ENCODE data around the gene CCDC30. TPM values are rescaled to one million over a fixed set of nuclear protein-coding genes. Genes with fewer than 3 reads are reported as not detected.

Gene CCDC30
- total RNA-seq, 6 donors from 2014 or later: 4.4 to 40.9 (median 8.2) TPM

- DNase-seq: no peak
- no peak for ATAC-seq (ENCODE audit: low FRiP score in 2 of 2)
- no peaks in the 10 kb centered on the region for H3K27me3 ChIP-seq
- H3K4me3 ChIP-seq: no peak overlapping the region
- TF ChIP-seq, protein P1, sequence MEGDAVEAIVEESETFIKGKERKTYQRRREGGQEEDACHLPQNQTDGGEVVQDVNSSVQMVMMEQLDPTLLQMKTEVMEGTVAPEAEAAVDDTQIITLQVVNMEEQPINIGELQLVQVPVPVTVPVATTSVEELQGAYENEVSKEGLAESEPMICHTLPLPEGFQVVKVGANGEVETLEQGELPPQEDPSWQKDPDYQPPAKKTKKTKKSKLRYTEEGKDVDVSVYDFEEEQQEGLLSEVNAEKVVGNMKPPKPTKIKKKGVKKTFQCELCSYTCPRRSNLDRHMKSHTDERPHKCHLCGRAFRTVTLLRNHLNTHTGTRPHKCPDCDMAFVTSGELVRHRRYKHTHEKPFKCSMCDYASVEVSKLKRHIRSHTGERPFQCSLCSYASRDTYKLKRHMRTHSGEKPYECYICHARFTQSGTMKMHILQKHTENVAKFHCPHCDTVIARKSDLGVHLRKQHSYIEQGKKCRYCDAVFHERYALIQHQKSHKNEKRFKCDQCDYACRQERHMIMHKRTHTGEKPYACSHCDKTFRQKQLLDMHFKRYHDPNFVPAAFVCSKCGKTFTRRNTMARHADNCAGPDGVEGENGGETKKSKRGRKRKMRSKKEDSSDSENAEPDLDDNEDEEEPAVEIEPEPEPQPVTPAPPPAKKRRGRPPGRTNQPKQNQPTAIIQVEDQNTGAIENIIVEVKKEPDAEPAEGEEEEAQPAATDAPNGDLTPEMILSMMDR (IDR thresholded peaks at IDR 0.05): no peak
- TF ChIP-seq EP300 (IDR thresholded peaks at IDR 0.05) (no peak), POLR2AphosphoS5 (IDR thresholded peaks at IDR 0.05) (no peak), POLR2A (IDR thresholded peaks at IDR 0.05) (no peak)
- H3K36me3 ChIP-seq: no peaks in the 10 kb centered on the region
- no peak overlapping the region for H3K27ac ChIP-seq
- 95 to 96% methylated on average over 1 of the region's 1 CpG for WGBS, 2 donors
- H3K4me1 ChIP-seq: no peaks in the 10 kb centered on the region
- no peaks in the 10 kb centered on the region for H3K9me3 ChIP-seq
Measured at GRCh38 chr1:42557230-42557851, 94.3 kb downstream of the CCDC30 start.

DNA sequence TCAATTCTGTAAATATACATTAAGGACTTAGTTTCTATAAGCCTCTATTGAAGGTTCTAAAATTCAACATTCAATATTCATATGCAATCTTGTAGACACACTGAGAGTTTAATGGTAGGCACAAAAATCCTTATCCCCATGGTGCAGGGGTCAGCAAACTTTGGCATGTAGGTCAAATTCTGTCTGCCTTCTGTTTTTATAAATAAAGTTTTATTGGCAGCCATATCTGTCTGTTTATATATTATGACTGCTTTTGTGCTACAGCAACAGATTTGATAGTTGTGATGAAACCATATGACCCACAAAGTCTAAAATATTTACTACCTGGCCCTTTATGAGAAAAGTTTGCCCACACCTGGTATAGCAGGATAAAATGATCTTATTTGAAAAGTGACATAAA is 104.0 kb downstream of the CCDC30 start:
- no peak overlapping the region for H3K4me3 ChIP-seq
- no peaks in the 10 kb centered on the region for H3K4me1 ChIP-seq
- H3K27ac ChIP-seq: no peak overlapping the region
- no peaks in the 10 kb centered on the region for H3K9me3 ChIP-seq
- DNase-seq: no peak
- H3K27me3 ChIP-seq: no peaks in the 10 kb centered on the region
- ATAC-seq (ENCODE audit: low FRiP score in 2 of 2): no peak
- TF ChIP-seq, protein P1 (IDR thresholded peaks at IDR 0.05): no peak
- TF ChIP-seq EP300 (IDR thresholded peaks at IDR 0.05) (no peak), POLR2AphosphoS5 (IDR thresholded peaks at IDR 0.05) (no peak), POLR2A (IDR thresholded peaks at IDR 0.05) (no peak)
- no peaks in the 10 kb centered on the region for H3K36me3 ChIP-seq

DNA sequence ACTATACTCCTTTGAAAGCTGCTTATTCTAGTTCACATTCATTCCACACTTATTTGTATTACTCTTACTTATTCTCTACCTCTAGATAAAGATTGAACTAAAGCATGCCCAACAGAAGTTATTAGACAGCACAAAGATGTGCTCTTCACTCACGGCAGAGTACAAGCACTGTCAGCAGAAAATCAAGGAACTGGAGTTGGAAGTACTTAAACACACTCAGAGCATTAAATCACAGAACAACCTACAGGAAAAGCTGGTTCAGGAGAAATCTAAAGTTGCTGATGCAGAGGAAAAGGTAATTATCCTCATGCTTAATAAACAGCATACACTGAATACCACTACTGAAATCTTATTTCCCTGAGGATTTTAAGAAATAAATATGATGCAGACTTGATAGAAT is 113.8 kb downstream of the CCDC30 start:
- no peaks in the 10 kb centered on the region for H3K4me1 ChIP-seq
- 38 to 57% methylated on average over 1 of the region's 1 CpG for WGBS, 2 donors
- no peak for ATAC-seq (ENCODE audit: low FRiP score in 2 of 2)

DNA sequence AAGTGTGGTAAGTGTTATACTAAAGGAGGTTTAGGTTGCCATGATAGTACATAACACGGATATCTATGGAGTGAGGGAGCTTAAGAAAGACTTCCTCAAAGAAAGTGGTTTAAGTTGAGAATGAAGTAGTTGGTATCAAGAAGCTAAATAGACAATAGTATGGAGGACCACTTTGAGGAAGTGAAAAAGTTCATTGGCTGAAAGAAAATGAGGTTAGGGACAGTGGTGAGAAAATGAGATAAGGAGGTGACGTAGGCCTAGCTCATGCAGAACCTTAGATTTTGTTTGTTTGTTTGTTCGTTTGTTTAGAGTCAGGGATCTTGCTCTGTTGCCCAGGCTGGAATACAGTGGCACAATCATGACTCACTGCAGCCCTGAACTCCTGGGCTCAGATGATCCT is 122.9 kb downstream of the CCDC30 start:
- DNase-seq: no peak
- peaks cover 0 to 6% (median 2%) of the 10 kb centered on the region in 4 donors for H3K9me3 ChIP-seq
- no peaks in the 10 kb centered on the region for H3K4me1 ChIP-seq
- no peak overlapping the region for H3K4me3 ChIP-seq
- H3K36me3 ChIP-seq: peaks cover 0 to 21% (median 0%) of the 10 kb centered on the region in 4 donors
- no peak for ATAC-seq (ENCODE audit: low FRiP score in 2 of 2)
- H3K27ac ChIP-seq: no peak overlapping the region
- H3K27me3 ChIP-seq: no peaks in the 10 kb centered on the region
- TF ChIP-seq POLR2A (IDR thresholded peaks at IDR 0.05): no peak
- TF ChIP-seq POLR2AphosphoS5 (IDR thresholded peaks at IDR 0.05): no peak
- TF ChIP-seq EP300 (IDR thresholded peaks at IDR 0.05): no peak
- TF ChIP-seq, protein P1 (IDR thresholded peaks at IDR 0.05): no peak
- 83 to 88% methylated on average over 3 of the region's 3 CpGs for WGBS, 2 donors

More for the DNA sequence above, 113.8 kb downstream of the CCDC30 start:
- H3K9me3 ChIP-seq: no peaks in the 10 kb centered on the region
- TF ChIP-seq, protein P1 (IDR thresholded peaks at IDR 0.05): no peak
- TF ChIP-seq POLR2A (IDR thresholded peaks at IDR 0.05) (no peak), EP300 (IDR thresholded peaks at IDR 0.05) (no peak), POLR2AphosphoS5 (IDR thresholded peaks at IDR 0.05) (no peak)
- peaks cover 0 to under 1% (median 0%) of the 10 kb centered on the region in 4 donors for H3K36me3 ChIP-seq
- no peak overlapping the region for H3K27ac ChIP-seq
- DNase-seq: no peak
- no peak overlapping the region for H3K4me3 ChIP-seq
- H3K27me3 ChIP-seq: no peaks in the 10 kb centered on the region

- Histone ChIP-seq H3K4me3 (no peak overlapping the region), H3K27ac (no peak overlapping the region), H3K27me3 (no peaks in the 10 kb centered on the region), H3K36me3 (peaks cover 0 to 16% (median 0%) of the 10 kb centered on the region in 4 donors), H3K9me3 (peaks cover 0 to 6% (median 2%) of the 10 kb centered on the region in 4 donors), H3K4me1 (no peaks in the 10 kb centered on the region)
- whole genome bisulfite sequencing, 2 donors: 93 to 95% methylated on average over 2 of the region's 2 CpGs
- TF ChIP-seq POLR2A (IDR thresholded peaks at IDR 0.05): no peak
- TF ChIP-seq POLR2AphosphoS5 (IDR thresholded peaks at IDR 0.05): no peak
- no peak for TF ChIP-seq EP300 (IDR thresholded peaks at IDR 0.05)
- TF ChIP-seq, protein P1 (IDR thresholded peaks at IDR 0.05): no peak
- ATAC-seq (ENCODE audit: low FRiP score in 2 of 2) (no peak), DNase-seq (no peak)
Measured at GRCh38 chr1:42587753-42588152, 124.7 kb downstream of the CCDC30 start.

Measured in upper lobe of left lung (tissue), 6 donors.